Measurements from ENCODE around the gene ZNF791. TPM values are rescaled to one million over a fixed set of nuclear protein-coding genes. Genes with fewer than 3 reads are reported as not detected.
"Not testable (repeated sequence)": the region's sequence is repeated elsewhere in the genome, so short reads cannot be mapped to it uniquely, and the experiment has no call there.

The ZNF791 gene
- total RNA-seq, result 9.1 TPM

- peak; percentile 97 for ATAC-seq
- peak; percentile 98 for DNase-seq (ENCODE audit: low spot score)
These were observed at the start of gene ZNF791, which contains the start of gene ZNF490 for GRCh38 chr19:12610540-12611360. ZNF791 (plus strand) TSS chr19:12610920; CDS start chr19:12611080, 160 bp downstream. ZNF490 (minus strand) TSS chr19:12610813; CDS start chr19:12610680, 133 bp downstream.

- peak; percentile 100 for ATAC-seq
These were observed 46.6 kb upstream of the ZNF791 start for GRCh38 chr19:12564016-12564664.

GRCh38 chr19:12566380-12566779 is 44.3 kb upstream of the ZNF791 start:
- ATAC-seq; DNase-seq (ENCODE audit: low spot score): not testable (repeated sequence)

More at GRCh38 chr19:12564016-12564664, 46.6 kb upstream of the ZNF791 start:
- peak; percentile 88 for DNase-seq (ENCODE audit: low spot score)

GRCh38 chr19:12567951-12568350 is 42.8 kb upstream of the ZNF791 start:
- DNase-seq (ENCODE audit: low spot score), result no peak
- no peak for ATAC-seq

GRCh38 chr19:12574036-12574435 is 36.7 kb upstream of the ZNF791 start:
- DNase-seq (ENCODE audit: low spot score) (no peak), ATAC-seq (no peak)

- ATAC-seq (no peak), DNase-seq (ENCODE audit: low spot score) (no peak)
These were observed 32.1 kb upstream of the ZNF791 start for GRCh38 chr19:12578641-12579040.

- no peak for ATAC-seq
- peak; percentile 3 for DNase-seq (ENCODE audit: low spot score)
These were observed 30.5 kb upstream of the ZNF791 start for GRCh38 chr19:12580180-12580694.

GRCh38 chr19:12581100-12581499 is 29.6 kb upstream of the ZNF791 start:
- ATAC-seq (no peak), DNase-seq (ENCODE audit: low spot score) (no peak)

GRCh38 chr19:12596485-12596884 is 14.2 kb upstream of the ZNF791 start:
- ATAC-seq (peak; percentile 53), DNase-seq (ENCODE audit: low spot score) (peak; percentile 26)

GRCh38 chr19:12596927-12597548 is 13.7 kb upstream of the ZNF791 start:
- DNase-seq (ENCODE audit: low spot score), result peak; percentile 86
- peak; percentile 99 for ATAC-seq

- ATAC-seq (no peak), DNase-seq (ENCODE audit: low spot score) (peak; percentile 14)
These were observed 13.1 kb upstream of the ZNF791 start for GRCh38 chr19:12597594-12597993.

GRCh38 chr19:12603714-12604113 is 7.0 kb upstream of the ZNF791 start:
- ATAC-seq, result no peak
- peak; percentile 19 for DNase-seq (ENCODE audit: low spot score)

- ATAC-seq (no peak), DNase-seq (ENCODE audit: low spot score) (no peak)
These were observed 3.9 kb upstream of the ZNF791 start for GRCh38 chr19:12606796-12607195.

GRCh38 chr19:12607631-12608030 is 3.1 kb upstream of the ZNF791 start:
- ATAC-seq (no peak), DNase-seq (ENCODE audit: low spot score) (no peak)

GRCh38 chr19:12611361-12611699 is 610 bp downstream of the ZNF791 start:
- ATAC-seq, result peak; percentile 78
- peak; percentile 62 for DNase-seq (ENCODE audit: low spot score)

GRCh38 chr19:12617646-12618045 is 6.9 kb downstream of the ZNF791 start:
- DNase-seq (ENCODE audit: low spot score), result no peak
- ATAC-seq, result no peak

- DNase-seq (ENCODE audit: low spot score), result not testable (repeated sequence)
These were observed 10.7 kb downstream of the ZNF791 start for GRCh38 chr19:12621253-12622024.

GRCh38 chr19:12623361-12624031 is 12.8 kb downstream of the ZNF791 start:
- no peak for DNase-seq (ENCODE audit: low spot score)
- no peak for ATAC-seq

More at GRCh38 chr19:12621253-12622024, 10.7 kb downstream of the ZNF791 start:
- not testable (repeated sequence) for ATAC-seq

GRCh38 chr19:12626958-12627357 is 16.2 kb downstream of the ZNF791 start:
- no peak for ATAC-seq
- DNase-seq (ENCODE audit: low spot score), result no peak
